Mucosa of stomach (tissue), 1 donor: ENCODE data around the gene NR4A1.
"Not testable (repeated sequence)": the region's sequence is repeated elsewhere in the genome, so short reads cannot be mapped to it uniquely, and the experiment has no call there.

Experiments
- H3K27me3 ChIP-seq: one replicate; pipeline ENCODE4 v1.7.0; 2013; ENCODE audit warnings: mild to moderate bottlenecking, low read length; ENCODE audit not compliant: control insufficient read depth, insufficient read depth
- H3K36me3 ChIP-seq: one replicate; pipeline ENCODE4 v1.7.0; 2013; ENCODE audit warnings: low read length; ENCODE audit not compliant: control insufficient read depth, insufficient read depth
- H3K4me1 ChIP-seq: one replicate; pipeline ENCODE4 v1.7.0; 2013; ENCODE audit warnings: mild to moderate bottlenecking, low read length; ENCODE audit not compliant: control insufficient read depth, insufficient read depth
- H3K4me3 ChIP-seq: one replicate; pipeline ENCODE4 v1.7.0; 2013; ENCODE audit warnings: low read length
- H3K9ac ChIP-seq: one replicate; pipeline ENCODE4 v1.7.0; 2013; ENCODE audit warnings: mild to moderate bottlenecking, low read length, moderate library complexity
- H3K9me3 ChIP-seq: one replicate; pipeline ENCODE4 v1.7.0; 2013; ENCODE audit warnings: mild to moderate bottlenecking, low read length, moderate library complexity; ENCODE audit not compliant: control insufficient read depth
- donor health status: Pancreatic carcinoma.

Gene NR4A1

GRCh38 chr12:52091061-52091460 lies 39.8 kb downstream of the NR4A1 start:
- Histone ChIP-seq H3K9ac (no peak overlapping the region), H3K9me3 (no peaks in the 10 kb centered on the region), H3K27me3 (peaks cover 3% of the 10 kb centered on the region), H3K36me3 (no peaks in the 10 kb centered on the region), H3K4me1 (no peaks in the 10 kb centered on the region), H3K4me3 (no peak overlapping the region)

- Histone ChIP-seq H3K27me3 (no peaks in the 10 kb centered on the region), H3K36me3 (no peaks in the 10 kb centered on the region), H3K4me1 (no peaks in the 10 kb centered on the region), H3K9me3 (no peaks in the 10 kb centered on the region), H3K9ac (no peak overlapping the region), H3K4me3 (no peak overlapping the region)
These were observed 40.6 kb downstream of the NR4A1 start for GRCh38 chr12:52091869-52092268.

- no peaks in the 10 kb centered on the region for H3K4me1 ChIP-seq
- H3K4me3 ChIP-seq: no peak overlapping the region
- H3K9ac ChIP-seq: no peak overlapping the region
- no peaks in the 10 kb centered on the region for H3K9me3 ChIP-seq
- H3K27me3 ChIP-seq: no peaks in the 10 kb centered on the region
- H3K36me3 ChIP-seq: no peaks in the 10 kb centered on the region
These were observed 42.1 kb downstream of the NR4A1 start for GRCh38 chr12:52093346-52093745.

GRCh38 chr12:52096332-52097044 lies 45.2 kb downstream of the NR4A1 start:
- no peaks in the 10 kb centered on the region for H3K9me3 ChIP-seq
- H3K4me3 ChIP-seq: no peak overlapping the region
- H3K36me3 ChIP-seq: no peaks in the 10 kb centered on the region
- H3K27me3 ChIP-seq: no peaks in the 10 kb centered on the region
- no peak overlapping the region for H3K9ac ChIP-seq
- H3K4me1 ChIP-seq: no peaks in the 10 kb centered on the region

GRCh38 chr12:52097045-52097666 lies 45.9 kb downstream of the NR4A1 start:
- Histone ChIP-seq H3K27me3 (no peaks in the 10 kb centered on the region), H3K4me1 (no peaks in the 10 kb centered on the region), H3K36me3 (no peaks in the 10 kb centered on the region), H3K4me3 (no peak overlapping the region), H3K9me3 (no peaks in the 10 kb centered on the region), H3K9ac (no peak overlapping the region)

- H3K9me3 ChIP-seq, H3K9ac ChIP-seq, H3K36me3 ChIP-seq, H3K4me1 ChIP-seq, H3K27me3 ChIP-seq, H3K4me3 ChIP-seq: not testable (repeated sequence)
These were observed 53.3 kb downstream of the NR4A1 start for GRCh38 chr12:52104431-52105089.
